ENCODE measurements around the gene LRRC37B. TPM values are rescaled to one million over a fixed set of nuclear protein-coding genes. Genes with fewer than 3 reads are reported as not detected.
A peak's percentile ranks its signal among the peaks of the same experiment; 100 is the strongest.

LRRC37B gene
- polyA plus RNA-seq, 3 donors, result 1.8 to 31.2 (median 2.1) TPM

DNA sequence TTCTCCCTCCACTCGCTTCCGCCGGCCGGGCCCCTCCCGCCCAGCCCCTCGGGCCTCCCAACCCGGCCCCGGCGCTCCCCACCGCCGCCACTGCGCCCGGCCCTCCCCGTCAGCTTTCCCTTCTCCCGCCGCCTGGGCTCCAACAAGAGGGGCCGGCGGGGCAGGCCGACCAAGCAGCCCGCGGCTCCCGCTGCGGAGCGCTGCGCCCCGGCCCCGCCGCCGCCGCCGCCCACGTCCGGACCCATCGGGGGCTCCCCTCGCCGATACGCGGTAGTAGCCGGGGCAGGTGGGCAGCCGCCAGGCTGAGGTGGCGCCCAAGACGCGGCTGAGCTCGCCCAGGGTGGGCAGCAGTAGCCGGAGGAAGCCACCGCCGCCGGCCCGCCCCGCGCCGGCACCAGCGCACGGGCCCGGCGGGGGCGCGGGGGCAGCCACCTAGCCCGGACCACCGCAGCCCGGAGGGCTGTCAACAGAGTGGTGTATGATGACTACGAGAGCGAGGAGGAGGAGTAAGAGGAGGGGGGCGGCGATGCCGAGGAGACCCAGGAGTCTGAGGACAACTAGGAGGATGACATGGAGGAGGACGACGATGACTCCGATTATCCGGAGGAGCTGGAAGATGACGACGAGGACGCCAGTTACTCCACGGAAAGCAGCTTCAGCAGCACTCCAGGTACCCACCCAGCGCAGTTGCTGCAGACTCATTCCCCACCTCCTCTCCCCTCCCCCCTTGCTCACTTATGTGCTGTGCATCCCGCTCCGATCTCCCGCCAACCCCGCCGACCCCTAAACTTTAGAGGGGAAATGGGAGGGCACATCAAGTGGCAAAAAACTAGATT lies 498 bp downstream of the LRRC37B start:
- WGBS (ENCODE audit: insufficient coverage), result under 1% methylated on average over 58 of the region's 80 CpGs
- Histone ChIP-seq H3K4me1 (ENCODE audit: control insufficient read depth in 1 of 2, insufficient read depth in 2 of 2, low read length in 2 of 2) (peaks cover 28 to 35% of the 10 kb centered on the region in 2 donors), H2AFZ (ENCODE audit: insufficient read depth, low read depth, low read length, poor library complexity, severe bottlenecking) (peak overlapping the region; percentile 96), H3K4me3 (replicated peaks in 1 of 3; ENCODE audit: low read depth in 2 of 3, low read length in 3 of 3) (peak overlapping the region; percentile 90 to 94 (median 91)), H3K9me3 (replicated peaks in 1 of 2; ENCODE audit: control insufficient read depth in 1 of 2, insufficient read depth in 1 of 2, low read length in 2 of 2) (no peaks in the 10 kb centered on the region), H3K4me2 (replicated peaks; ENCODE audit: extremely low read depth, low read length, poor library complexity, severe bottlenecking) (peak overlapping the region; percentile 80), H3K36me3 (replicated peaks in 1 of 2; ENCODE audit: control insufficient read depth in 1 of 2, insufficient read depth in 2 of 2, low read length in 2 of 2) (no peaks in the 10 kb centered on the region), H3K79me2 (ENCODE audit: insufficient read depth, low read length) (peaks cover 56% of the 10 kb centered on the region), H3K27me3 (ENCODE audit: control insufficient read depth in 2 of 2, insufficient read depth in 2 of 2, low read length in 2 of 2) (peaks cover 5 to 10% of the 10 kb centered on the region in 2 donors), H3K27ac (ENCODE audit: low read depth in 1 of 2, low read length in 2 of 2) (peak overlapping the region in 1 of 2 donors; percentile 83), H3K9ac (ENCODE audit: insufficient read depth, low read length, poor library complexity, severe bottlenecking) (peak overlapping the region; percentile 83), H4K20me1 (ENCODE audit: insufficient read depth, low read length) (peaks cover 19% of the 10 kb centered on the region)
- peak in 2 of 3 donors; percentile 9 to 16 for DNase-seq
- H3K27me3 Mint-ChIP-seq (ENCODE audit: low read depth in 3 of 3), result peaks cover 7 to 18% (median 13%) of the 10 kb centered on the region in 3 donors
- H3K9me3 Mint-ChIP-seq, result peaks cover 0 to 2% (median 0%) of the 10 kb centered on the region in 7 donors
- TF ChIP-seq, protein P1, sequence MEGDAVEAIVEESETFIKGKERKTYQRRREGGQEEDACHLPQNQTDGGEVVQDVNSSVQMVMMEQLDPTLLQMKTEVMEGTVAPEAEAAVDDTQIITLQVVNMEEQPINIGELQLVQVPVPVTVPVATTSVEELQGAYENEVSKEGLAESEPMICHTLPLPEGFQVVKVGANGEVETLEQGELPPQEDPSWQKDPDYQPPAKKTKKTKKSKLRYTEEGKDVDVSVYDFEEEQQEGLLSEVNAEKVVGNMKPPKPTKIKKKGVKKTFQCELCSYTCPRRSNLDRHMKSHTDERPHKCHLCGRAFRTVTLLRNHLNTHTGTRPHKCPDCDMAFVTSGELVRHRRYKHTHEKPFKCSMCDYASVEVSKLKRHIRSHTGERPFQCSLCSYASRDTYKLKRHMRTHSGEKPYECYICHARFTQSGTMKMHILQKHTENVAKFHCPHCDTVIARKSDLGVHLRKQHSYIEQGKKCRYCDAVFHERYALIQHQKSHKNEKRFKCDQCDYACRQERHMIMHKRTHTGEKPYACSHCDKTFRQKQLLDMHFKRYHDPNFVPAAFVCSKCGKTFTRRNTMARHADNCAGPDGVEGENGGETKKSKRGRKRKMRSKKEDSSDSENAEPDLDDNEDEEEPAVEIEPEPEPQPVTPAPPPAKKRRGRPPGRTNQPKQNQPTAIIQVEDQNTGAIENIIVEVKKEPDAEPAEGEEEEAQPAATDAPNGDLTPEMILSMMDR (IDR thresholded peaks at IDR 0.05), result peak; percentile 24
- H3K36me3 Mint-ChIP-seq, result peaks cover 0 to 9% of the 10 kb centered on the region in 2 donors
- H3K27ac Mint-ChIP-seq, result peak overlapping the region in 5 of 7 donors; percentile 70 to 89 (median 84)
- peak overlapping the region; percentile 94 to 97 for H3K4me3 Mint-ChIP-seq
- intact Hi-C loops (cut with micrococcal nuclease), result loop anchor here in 1 of 2 donors (5.0 kb wide), 1 partner anchor 135 kb away; the partner anchor contains the start of gene RHOT1
- H3K4me1 Mint-ChIP-seq, result peaks cover 42% of the 10 kb centered on the region

DNA sequence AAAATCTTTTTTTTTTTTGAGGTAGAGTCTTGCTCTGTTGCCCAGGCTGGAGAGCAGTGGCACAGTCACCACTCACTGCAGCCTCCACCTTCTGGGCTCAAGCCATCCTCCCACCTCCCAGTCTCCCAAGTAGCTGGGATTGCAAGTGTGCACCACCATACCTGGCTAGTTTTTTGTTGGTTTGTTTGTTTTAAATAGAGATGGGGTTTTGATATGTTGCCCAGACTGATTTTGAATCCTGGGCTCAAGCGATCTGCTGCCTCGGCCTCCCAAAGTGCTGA lies 2.0 kb downstream of the LRRC37B start:
- Histone ChIP-seq H3K27ac (ENCODE audit: low read depth in 1 of 2, low read length in 2 of 2) (no peak overlapping the region), H4K20me1 (ENCODE audit: insufficient read depth, low read length) (peaks cover 28% of the 10 kb centered on the region), H3K9ac (ENCODE audit: insufficient read depth, low read length, poor library complexity, severe bottlenecking) (no peak overlapping the region), H3K4me3 (replicated peaks in 1 of 3; ENCODE audit: low read depth in 2 of 3, low read length in 3 of 3) (peak overlapping the region in 1 of 3 experiments; percentile 94), H3K27me3 (ENCODE audit: control insufficient read depth in 2 of 2, insufficient read depth in 2 of 2, low read length in 2 of 2) (peaks cover 5 to 10% of the 10 kb centered on the region in 2 donors), H3K9me3 (replicated peaks in 1 of 2; ENCODE audit: control insufficient read depth in 1 of 2, insufficient read depth in 1 of 2, low read length in 2 of 2) (no peaks in the 10 kb centered on the region), H3K4me1 (ENCODE audit: control insufficient read depth in 1 of 2, insufficient read depth in 2 of 2, low read length in 2 of 2) (peaks cover 28 to 31% of the 10 kb centered on the region in 2 donors), H3K36me3 (replicated peaks in 1 of 2; ENCODE audit: control insufficient read depth in 1 of 2, insufficient read depth in 2 of 2, low read length in 2 of 2) (no peaks in the 10 kb centered on the region), H3K4me2 (replicated peaks; ENCODE audit: extremely low read depth, low read length, poor library complexity, severe bottlenecking) (peak overlapping the region; percentile 80), H3K79me2 (ENCODE audit: insufficient read depth, low read length) (peaks cover 71% of the 10 kb centered on the region), H2AFZ (ENCODE audit: insufficient read depth, low read depth, low read length, poor library complexity, severe bottlenecking) (no peak overlapping the region)
- intact Hi-C loops (cut with micrococcal nuclease), result loop anchor here in 1 of 2 donors (5.0 kb wide), 1 partner anchor 133 kb away; the partner anchor contains the start of gene RHOT1
- Mint-ChIP-seq H3K27me3 (ENCODE audit: low read depth in 3 of 3) (peaks cover 7 to 18% (median 13%) of the 10 kb centered on the region in 3 donors), H3K4me1 (peaks cover 44% of the 10 kb centered on the region), H3K27ac (no peak overlapping the region), H3K9me3 (peaks cover 0 to 2% (median 0%) of the 10 kb centered on the region in 7 donors), H3K36me3 (peaks cover 0 to 9% of the 10 kb centered on the region in 2 donors), H3K4me3 (peak overlapping the region; percentile 13 to 97)
- WGBS (ENCODE audit: insufficient coverage), result 100% methylated on average over 2 of the region's 2 CpGs
- no peak for DNase-seq
- TF ChIP-seq, protein P1 (IDR thresholded peaks at IDR 0.05), result no peak
